GM23248 (cell line): Measurements from ENCODE around the gene CCNF.

Experiments
- EZH2 ChIP-seq: fragments of 200-600 bp; sonication (generic); IDR thresholded peaks from 2 replicates; pipeline ENCODE4 v1.6.1; 2018; ENCODE audit warnings: antibody characterized with exemption, mild to moderate bottlenecking; ENCODE audit not compliant: insufficient read depth, poor library complexity, severe bottlenecking
- EZH2phosphoT487 ChIP-seq: fragments of 200-600 bp; sonication (generic); IDR thresholded peaks from 2 replicates; pipeline ENCODE4 v1.6.1; 2018; ENCODE audit warnings: antibody characterized with exemption, moderate library complexity, mild to moderate bottlenecking, low read depth; ENCODE audit not compliant: insufficient read depth

- TF ChIP-seq EZH2 (no peak), EZH2phosphoT487 (no peak)
These were observed 40.3 kb upstream of the CCNF start for GRCh38 chr16:2388875-2389433.
